Suppressor macrophage treated with lipopolysaccharide for 1 hour (primary cell): ENCODE data around the gene TNFRSF19.

Experiments used
- DNase-seq, 3 donors: peaks; one replicate each; pipeline ENCODE4 v3.0.0-alpha.2; 2020 to 2022

TNFRSF19 gene

GRCh38 chr13:23570099-23570920, at the start of gene TNFRSF19:
Gene TNFRSF19 (plus strand): TSS chr13:23570412. CDS start chr13:23590184, 19,772 bp downstream.
- peak in 2 of 3 donors; percentile 31 to 32 for DNase-seq

GRCh38 chr13:23529926-23530325, 40.3 kb upstream of the TNFRSF19 start:
- peak; percentile 56 to 68 (median 65) for DNase-seq

- DNase-seq, result no peak
Measured at GRCh38 chr13:23531446-23531845, 38.8 kb upstream of the TNFRSF19 start.

- DNase-seq, result no peak
Measured at GRCh38 chr13:23534090-23534489, 36.1 kb upstream of the TNFRSF19 start.

GRCh38 chr13:23541221-23541824, 28.9 kb upstream of the TNFRSF19 start:
- no peak for DNase-seq

GRCh38 chr13:23544668-23545067, 25.5 kb upstream of the TNFRSF19 start:
- DNase-seq, result no peak

- no peak for DNase-seq
Measured at GRCh38 chr13:23547000-23547590, 23.1 kb upstream of the TNFRSF19 start.

GRCh38 chr13:23549724-23550123, 20.5 kb upstream of the TNFRSF19 start:
- no peak for DNase-seq

GRCh38 chr13:23550163-23550562, 20.0 kb upstream of the TNFRSF19 start:
- DNase-seq, result no peak

GRCh38 chr13:23551213-23552008, 18.8 kb upstream of the TNFRSF19 start:
- DNase-seq, result peak; percentile 14 to 30 (median 15)

- DNase-seq, result no peak
Measured at GRCh38 chr13:23552171-23552570, 18.0 kb upstream of the TNFRSF19 start.

GRCh38 chr13:23552661-23553060, 17.6 kb upstream of the TNFRSF19 start:
- DNase-seq, result no peak

- DNase-seq, result no peak
Measured at GRCh38 chr13:23554000-23554399, 16.2 kb upstream of the TNFRSF19 start.

GRCh38 chr13:23557043-23557442, 13.2 kb upstream of the TNFRSF19 start:
- DNase-seq, result no peak

- DNase-seq, result no peak
Measured at GRCh38 chr13:23557733-23558132, 12.5 kb upstream of the TNFRSF19 start.

GRCh38 chr13:23558675-23559536, 11.3 kb upstream of the TNFRSF19 start:
- peak; percentile 65 to 84 (median 84) for DNase-seq

GRCh38 chr13:23560571-23561089, 9.6 kb upstream of the TNFRSF19 start:
- no peak for DNase-seq

GRCh38 chr13:23561261-23561660, 9.0 kb upstream of the TNFRSF19 start:
- DNase-seq, result no peak

- DNase-seq, result no peak
Measured at GRCh38 chr13:23563085-23563845, 6.9 kb upstream of the TNFRSF19 start.

- DNase-seq, result no peak
Measured at GRCh38 chr13:23567906-23568460, 2.2 kb upstream of the TNFRSF19 start.

GRCh38 chr13:23570921-23571315, 706 bp downstream of the TNFRSF19 start:
- DNase-seq, result no peak
